DMS 273 (cell line): Measurements from ENCODE around the gene NPR3.
"Not testable (repeated sequence)": the region's sequence is repeated elsewhere in the genome, so short reads cannot be mapped to it uniquely, and the experiment has no call there.

Experiments used
- DNase-seq: peaks from one replicate; lab custom pipeline; 2025; ENCODE audit not compliant: unreplicated experiment; lab: John Stamatoyannopoulos, UW

NPR3 gene

GRCh38 chr5:32760091-32760509 is 49.0 kb downstream of the NPR3 start:
- DNase-seq: no peak

GRCh38 chr5:32765266-32765665 is 54.1 kb downstream of the NPR3 start:
- no peak for DNase-seq

GRCh38 chr5:32767948-32768467 is 56.9 kb downstream of the NPR3 start:
- no peak for DNase-seq

GRCh38 chr5:32769711-32770110 is 58.6 kb downstream of the NPR3 start:
- DNase-seq: no peak

GRCh38 chr5:32770444-32770843 is 59.3 kb downstream of the NPR3 start:
- no peak for DNase-seq

GRCh38 chr5:32771037-32771436 is 59.9 kb downstream of the NPR3 start:
- DNase-seq: no peak

- DNase-seq: no peak
These were observed 62.8 kb downstream of the NPR3 start for GRCh38 chr5:32773944-32774343.

- no peak for DNase-seq
These were observed 65.1 kb downstream of the NPR3 start for GRCh38 chr5:32776200-32776599.

GRCh38 chr5:32777222-32777621 is 66.1 kb downstream of the NPR3 start:
- DNase-seq: no peak

- DNase-seq: no peak
These were observed 66.6 kb downstream of the NPR3 start for GRCh38 chr5:32777733-32778132.

- DNase-seq: no peak
These were observed 67.3 kb downstream of the NPR3 start for GRCh38 chr5:32778403-32778802.

GRCh38 chr5:32779754-32780415 is 68.8 kb downstream of the NPR3 start:
- DNase-seq: no peak

- no peak for DNase-seq
These were observed 69.4 kb downstream of the NPR3 start for GRCh38 chr5:32780508-32780919.

- DNase-seq: no peak
These were observed 72.5 kb downstream of the NPR3 start for GRCh38 chr5:32783661-32784060.

GRCh38 chr5:32785611-32786254 is 74.6 kb downstream of the NPR3 start:
- DNase-seq: no peak

GRCh38 chr5:32786311-32786710 is 75.2 kb downstream of the NPR3 start:
- no peak for DNase-seq

GRCh38 chr5:32790411-32790951 is 79.4 kb downstream of the NPR3 start:
- DNase-seq: no peak

- no peak for DNase-seq
These were observed 80.6 kb downstream of the NPR3 start for GRCh38 chr5:32791536-32792243.

GRCh38 chr5:32794086-32794485 is 83.0 kb downstream of the NPR3 start:
- DNase-seq: peak; percentile 10

- DNase-seq: no peak
These were observed 91.6 kb downstream of the NPR3 start for GRCh38 chr5:32802764-32803163.

- no peak for DNase-seq
These were observed 92.5 kb downstream of the NPR3 start for GRCh38 chr5:32803656-32804055.

- DNase-seq: not testable (repeated sequence)
These were observed 94.3 kb downstream of the NPR3 start for GRCh38 chr5:32805462-32805861.
